Endothelial cell of umbilical vein (primary cell): ENCODE data around the gene ACP3. TPM values are rescaled to one million over a fixed set of nuclear protein-coding genes. Genes with fewer than 3 reads are reported as not detected.

Experiments used
- BruUV-seq: library from RNA; stranded (reverse); fragments of 400-500 nt; replicated peaks from 2 replicates; lab custom pipeline; 2021; lab: Mats Ljungman, UMichigan
- CTCF ChIA-PET: fragments of 300-600, 350-600 bp; sonication (Branson Sonifier 250); formaldehyde crosslinking; loops from one replicate; lab custom pipeline; 2021; ENCODE audit warnings: antibody characterized with exemption, inconsistent platforms; lab: Charles Lee
- POLR2A ChIA-PET: fragments of 300-600, 350-600 bp; sonication (Branson Sonifier 250); formaldehyde crosslinking; loops from one replicate; lab custom pipeline; 2021; ENCODE audit warnings: antibody characterized with exemption, inconsistent platforms; lab: Charles Lee
- DNase-seq: peaks from one replicate; pipeline ENCODE4 v3.0.0-alpha.2; 2011; ENCODE audit warnings: low read depth, low spot score
- FAIRE-seq: peaks from 2 replicates; lab custom pipeline; 2011; peaks lifted over from hg19 to GRCh38; lab: Jason Lieb, UNC
- H2AFZ ChIP-seq: 2 replicates; pipeline ENCODE4 v1.6.0; 2012; ENCODE audit warnings: low read depth, low read length, control low read depth, inconsistent platforms
- H3K27ac ChIP-seq: 2 replicates; pipeline ENCODE4 v1.5.1; 2011; ENCODE audit warnings: low read depth, mild to moderate bottlenecking, control low read depth, low read length, moderate library complexity; ENCODE audit not compliant: insufficient read depth
- H3K27me3 ChIP-seq, 2 experiments: 2 replicates each; pipeline versions ENCODE4 v1.6.0 to v1.6.1; 2011; ENCODE audit warnings: low read length in 2 of 2, mixed read lengths in 1 of 2; ENCODE audit not compliant: control insufficient read depth in 2 of 2, insufficient read depth in 2 of 2
- H3K36me3 ChIP-seq, 2 experiments: 2 replicates in 1 of 2; 3 replicates in 1 of 2; pipeline ENCODE4 v1.5.1; 2011; ENCODE audit warnings: low read length in 2 of 2, mild to moderate bottlenecking in 1 of 2, moderate library complexity in 1 of 2; ENCODE audit not compliant: control insufficient read depth in 2 of 2, insufficient read depth in 2 of 2; ENCODE audit errors: extremely low read depth in 1 of 2
- H3K4me1 ChIP-seq: 3 replicates; pipeline ENCODE4 v1.5.1; 2011; ENCODE audit warnings: mild to moderate bottlenecking, low read length; ENCODE audit not compliant: control insufficient read depth, insufficient read depth; ENCODE audit errors: extremely low read depth
- H3K4me2 ChIP-seq: 2 replicates; pipeline ENCODE4 v1.6.1; 2011; ENCODE audit warnings: low read length, control low read depth, mixed read lengths; ENCODE audit not compliant: insufficient read depth
- H3K4me3 ChIP-seq, 3 experiments: fragments of 200-600 bp in 1 of 3; sonication (generic), shearing (Covaris generic) in 1 of 3; replicated peaks in 1 of 3; 2 replicates each; pipeline ENCODE4 v1.5.1; 2011 to 2016; ENCODE audit warnings: control low read depth in 3 of 3, low read length in 3 of 3, mild to moderate bottlenecking in 2 of 3, inconsistent platforms in 1 of 3, low read depth in 1 of 3, moderate library complexity in 1 of 3; ENCODE audit not compliant: insufficient read depth in 1 of 3
- H3K79me2 ChIP-seq: 2 replicates; pipeline ENCODE4 v1.6.0; 2012; ENCODE audit warnings: low read length, inconsistent platforms; ENCODE audit not compliant: control insufficient read depth, insufficient read depth
- H3K9ac ChIP-seq: replicated peaks from 2 replicates; pipeline ENCODE3; 2011; ENCODE audit warnings: low read length, control low read depth; ENCODE audit not compliant: insufficient read depth; ENCODE audit errors: extremely low read depth
- H3K9me1 ChIP-seq: replicated peaks from 3 replicates; pipeline ENCODE4 v1.6.0; 2011; ENCODE audit warnings: mild to moderate bottlenecking, low read length; ENCODE audit not compliant: control insufficient read depth, insufficient read depth; ENCODE audit errors: extremely low read depth
- H3K9me3 ChIP-seq: replicated peaks from 2 replicates; pipeline ENCODE4 v1.5.1; 2012; ENCODE audit warnings: low read length, inconsistent platforms; ENCODE audit not compliant: control insufficient read depth, insufficient read depth
- H4K20me1 ChIP-seq: replicated peaks from 2 replicates; pipeline ENCODE3; 2011; ENCODE audit warnings: mild to moderate bottlenecking, low read length; ENCODE audit not compliant: control insufficient read depth, insufficient read depth; ENCODE audit errors: extremely low read depth
- CTCF ChIP-seq, 2 donors: IDR thresholded peaks; 1 replicate in 1 of 2; 2 replicates in 1 of 2; pipeline ENCODE4 v1.5.1; 2011; ENCODE audit warnings: low read length in 2 of 2, mild to moderate bottlenecking in 2 of 2, moderate library complexity in 2 of 2, control low read depth in 1 of 2, inconsistent platforms in 1 of 2, low read depth in 1 of 2; ENCODE audit not compliant: insufficient read depth in 1 of 2; ENCODE audit errors: extremely low read depth in 1 of 2
- EZH2 ChIP-seq: IDR thresholded peaks from 2 replicates; pipeline ENCODE4 v1.6.1; 2012; ENCODE audit warnings: borderline replicate concordance, low read depth, mild to moderate bottlenecking, moderate library complexity, low read length, inconsistent platforms; ENCODE audit not compliant: severe bottlenecking
- FOS ChIP-seq: IDR thresholded peaks from 2 replicates; pipeline ENCODE4 v1.6.1; 2011; ENCODE audit warnings: mild to moderate bottlenecking, low read length, moderate library complexity, borderline replicate concordance; ENCODE audit not compliant: insufficient read depth
- GATA2 ChIP-seq: IDR thresholded peaks from 2 replicates; pipeline ENCODE4 v1.7.0; 2011; ENCODE audit warnings: low read depth, mild to moderate bottlenecking, moderate library complexity, mixed read lengths, low read length; ENCODE audit not compliant: insufficient read length, insufficient read depth
- JUN ChIP-seq: IDR thresholded peaks from 2 replicates; pipeline ENCODE4 v1.6.1; 2011; ENCODE audit warnings: borderline replicate concordance, low read depth; ENCODE audit not compliant: insufficient read length, insufficient read depth
- MAX ChIP-seq: IDR thresholded peaks from 2 replicates; pipeline ENCODE4 v1.6.1; 2011; ENCODE audit not compliant: insufficient read depth, insufficient read length
- MYC ChIP-seq: IDR thresholded peaks from one replicate; pipeline ENCODE4 v1.6.1; 2011; ENCODE audit warnings: mild to moderate bottlenecking, low read depth, low read length
- POLR2A ChIP-seq: IDR thresholded peaks from 2 replicates; pipeline ENCODE4 v1.6.1; 2012; ENCODE audit warnings: low read depth, mild to moderate bottlenecking, control low read depth, low read length
- POLR2AphosphoS5 ChIP-seq: IDR thresholded peaks from 2 replicates; pipeline ENCODE4 v1.6.1; 2012; ENCODE audit warnings: low read depth, mild to moderate bottlenecking, control low read depth, low read length, moderate library complexity; ENCODE audit not compliant: insufficient read depth
- dilution Hi-C: fragments of 300-500 bp; cut with MboI; formaldehyde crosslinking; loops from one replicate; pipeline ENCODE4 v1.15.0; 2019; ENCODE audit warnings: low sequenced_read_pairs; ENCODE audit not compliant: extremely low pct_ligation_motif_present
- intact Hi-C: fragments of 100-400 bp; cut with micrococcal nuclease; formaldehyde crosslinking; loops from one replicate; pipeline ENCODE4 v1.10.0; 2022
- polyA plus RNA-seq, 4 experiments: library from polyadenylated mRNA; depleted of rRNA in 3 of 4; stranded (reverse) in 3 of 4; unstranded in 1 of 4; fragments of >200 nt; gene quantifications; 2 replicates each; pipeline versions ENCODE4 v1.2.1 to v1.2.3, GENCODE V29; 2011 to 2012; ENCODE audit warnings: missing spikeins in 1 of 4
- total RNA-seq: library from RNA; stranded (reverse); gene quantifications from 2 replicates; pipeline ENCODE4 v1.2.3, GENCODE V29; 2021

The ACP3 gene
- total and polyA plus RNA-seq, 2 donors (not counting 3 experiments of a cell fraction or from before 2014, with no cell fraction given), result not detected

DNA sequence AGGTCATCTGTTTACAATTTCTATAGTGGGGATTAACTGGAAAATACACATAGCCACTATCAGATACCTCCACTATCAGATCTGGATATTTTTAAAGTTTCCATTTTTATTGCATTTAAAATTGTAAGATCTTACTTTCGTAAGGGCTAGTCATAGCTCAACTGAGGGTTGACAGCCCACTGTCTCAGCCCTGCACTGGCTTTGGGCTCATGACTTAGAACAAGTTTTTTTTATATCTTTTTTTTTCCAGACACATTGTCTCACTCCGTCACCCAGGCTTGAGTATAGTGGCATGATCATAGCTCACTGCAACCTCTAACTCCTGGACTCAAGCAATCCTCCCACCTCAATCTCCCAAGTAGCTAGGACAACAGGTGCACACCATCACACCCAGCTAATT lies 51.3 kb downstream of the ACP3 start:
- no peak overlapping the region for H3K27ac ChIP-seq
- H3K4me1 ChIP-seq, result no peaks in the 10 kb centered on the region
- intact Hi-C loops (no loop called here), dilution Hi-C loops (no loop called here)
- no peak overlapping the region for H3K4me3 ChIP-seq
- H3K36me3 ChIP-seq, result no peaks in the 10 kb centered on the region
- H3K9me1 ChIP-seq, result no peaks in the 10 kb centered on the region
- POLR2A ChIA-PET, result no interaction called here
- no peak overlapping the region for H2AFZ ChIP-seq
- no peaks in the 10 kb centered on the region for H4K20me1 ChIP-seq
- no peak for DNase-seq
- no peak for FAIRE-seq
- H3K79me2 ChIP-seq, result no peaks in the 10 kb centered on the region
- no TSS peak for BruUV-seq
- H3K27me3 ChIP-seq, result peaks cover 2 to 8% of the 10 kb centered on the region in 2 experiments
- H3K9ac ChIP-seq, result no peak overlapping the region
- H3K9me3 ChIP-seq, result no peaks in the 10 kb centered on the region
- no peak overlapping the region for H3K4me2 ChIP-seq
- TF ChIP-seq MAX (no peak), JUN (no peak)
- CTCF ChIA-PET, result interaction anchor here (0.6 to 1.6 kb wide), 3 partner anchors 17 to 902 kb away, joined by 3 to 6 read pairs (median 4); no protein-coding TSS in a partner anchor

GRCh38 chr3:132368962-132369361 lies 51.8 kb downstream of the ACP3 start:
- ChIA-PET CTCF (interaction anchor here (0.6 to 1.6 kb wide), 4 partner anchors 17 to 903 kb away, joined by 3 to 6 read pairs (median 4); no protein-coding TSS in a partner anchor), POLR2A (no interaction called here)
- TF ChIP-seq POLR2A (no peak), EZH2 (no peak), FOS (no peak), JUN (no peak), GATA2 (no peak), POLR2AphosphoS5 (no peak), MYC (no peak), CTCF (IDR thresholded peaks at IDR 0.05; ENCODE audit: extremely low read depth in 1 of 2, insufficient read depth in 1 of 2, low read depth in 1 of 2, low read length in 2 of 2) (no peak), MAX (no peak)
- no peak overlapping the region for H3K9ac ChIP-seq
- no peak overlapping the region for H2AFZ ChIP-seq
- no peak overlapping the region for H3K4me3 ChIP-seq
- peaks cover 2 to 8% of the 10 kb centered on the region in 2 experiments for H3K27me3 ChIP-seq
- H3K79me2 ChIP-seq, result no peaks in the 10 kb centered on the region
- H3K27ac ChIP-seq, result no peak overlapping the region
- H4K20me1 ChIP-seq, result no peaks in the 10 kb centered on the region
- intact Hi-C loops, result no loop called here
- H3K36me3 ChIP-seq, result no peaks in the 10 kb centered on the region
- FAIRE-seq (no peak), DNase-seq (no peak)
- H3K4me1 ChIP-seq, result no peaks in the 10 kb centered on the region
- H3K4me2 ChIP-seq, result no peak overlapping the region
- BruUV-seq, result no TSS peak
- H3K9me1 ChIP-seq, result no peaks in the 10 kb centered on the region
- dilution Hi-C loops, result no loop called here
- H3K9me3 ChIP-seq, result no peaks in the 10 kb centered on the region
